Breast epithelium (tissue), 3 donors: ENCODE data around the gene PSMD14.

Source experiments
- CTCF ChIP-seq, 3 donors: fragments of 450-650 bp; IDR thresholded peaks; one replicate each; pipeline ENCODE4 v1.5.1; 2016 to 2017; ENCODE audit warnings: antibody characterized with exemption in 3 of 3, mild to moderate bottlenecking in 3 of 3, moderate library complexity in 3 of 3
- POLR2A ChIP-seq: fragments of 450-650 bp; IDR thresholded peaks from one replicate; pipeline ENCODE4 v1.6.1; 2016; ENCODE audit warnings: antibody characterized with exemption, mild to moderate bottlenecking, moderate library complexity
- POLR2AphosphoS5 ChIP-seq, 3 donors: sonication (generic); formaldehyde crosslinking; IDR thresholded peaks; one replicate each; pipeline ENCODE4 v1.6.1; 2017; ENCODE audit warnings: antibody characterized with exemption in 3 of 3

- TF ChIP-seq POLR2A (no peak), CTCF (IDR thresholded peaks at IDR 0.05) (no peak), POLR2AphosphoS5 (IDR thresholded peaks at IDR 0.05) (no peak)
These were observed 73.3 kb downstream of the PSMD14 start for GRCh38 chr2:161381546-161381945.
